ENCODE results near the gene CYP26C1.

DNA sequence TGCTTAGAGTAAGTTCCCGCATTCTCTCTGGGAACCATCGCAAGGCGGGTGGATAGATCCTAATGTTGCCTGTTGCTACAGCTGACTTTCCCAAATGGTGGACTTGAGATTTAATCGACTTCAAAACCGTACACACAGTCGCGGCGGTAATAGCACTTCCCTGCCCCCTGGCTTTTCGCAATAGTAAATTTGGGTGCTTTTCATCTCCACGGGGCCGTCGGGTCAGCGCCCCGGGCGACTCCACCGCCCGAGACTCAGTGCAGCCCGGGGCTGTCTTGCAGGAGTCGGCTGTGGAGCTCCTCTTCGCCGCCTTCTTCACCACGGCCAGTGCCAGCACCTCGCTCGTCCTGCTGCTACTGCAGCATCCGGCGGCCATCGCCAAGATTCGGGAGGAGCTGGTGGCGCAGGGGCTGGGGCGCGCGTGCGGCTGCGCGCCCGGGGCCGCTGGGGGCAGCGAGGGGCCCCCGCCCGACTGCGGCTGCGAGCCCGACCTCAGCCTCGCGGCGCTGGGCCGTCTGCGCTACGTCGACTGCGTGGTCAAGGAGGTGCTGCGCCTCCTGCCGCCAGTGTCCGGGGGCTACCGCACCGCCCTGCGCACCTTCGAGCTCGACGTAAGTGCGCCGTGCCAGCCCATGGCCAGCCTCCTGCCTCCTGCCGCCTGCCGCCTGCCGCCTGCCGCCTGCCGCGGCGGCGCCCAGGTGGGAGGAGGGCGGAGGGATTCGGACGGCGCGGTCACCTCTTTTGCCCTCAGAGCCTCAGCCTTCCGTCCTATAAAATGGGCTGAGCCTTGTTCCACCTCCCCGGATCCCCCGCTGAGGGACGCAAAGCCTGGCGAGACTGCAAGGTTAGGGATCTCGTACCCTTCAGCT, 5.3 kb downstream of the CYP26C1 start:
- TF ChIP-seq CTCF (IDR thresholded peaks at IDR 0.05; ENCODE audit: poor library complexity, severe bottlenecking) (no peak), EZH2 (IDR thresholded peaks at IDR 0.05; ENCODE audit: borderline replicate concordance, insufficient read depth, low read length, poor library complexity, severe bottlenecking) (no peak), TAF1 (IDR thresholded peaks at IDR 0.05; ENCODE audit: low read depth) (no peak), EP300 (conservative IDR thresholded peaks at IDR 0.05; ENCODE audit: poor library complexity, severe bottlenecking) (no peak)

Measured in neural cell (in vitro differentiated cells).